IPS DF 6.9 (cell line): ENCODE results near the gene CAT.

Experiments
- DNase-seq: peaks from one replicate; pipeline ENCODE4 v3.0.0-alpha.2; 2013; ENCODE audit warnings: low read depth, low spot score
- H3K27ac ChIP-seq: one replicate; pipeline ENCODE4 v1.5.1; 2013; ENCODE audit warnings: low read length, control low read depth
- H3K27me3 ChIP-seq: 2 replicates; pipeline ENCODE4 v1.6.1; 2013; ENCODE audit warnings: mild to moderate bottlenecking, low read length; ENCODE audit not compliant: control insufficient read depth, insufficient read depth
- H3K36me3 ChIP-seq: 2 replicates; pipeline ENCODE4 v1.6.1; 2013; ENCODE audit warnings: low read length; ENCODE audit not compliant: control insufficient read depth, insufficient read depth
- H3K4me1 ChIP-seq: 2 replicates; pipeline ENCODE4 v1.6.1; 2013; ENCODE audit warnings: low read length; ENCODE audit not compliant: control insufficient read depth, insufficient read depth
- H3K4me3 ChIP-seq: 2 replicates; pipeline ENCODE4 v1.5.1; 2013; ENCODE audit warnings: mild to moderate bottlenecking, low read length
- H3K9me3 ChIP-seq: 2 replicates; pipeline ENCODE4 v1.6.1; 2013; ENCODE audit warnings: low read length, inconsistent platforms; ENCODE audit not compliant: control insufficient read depth, insufficient read depth
- WGBS: extraction: QIAGEN DNeasy Blood & Tissue Kit; methylation state at CpG from one replicate; pipeline ENCODE4 v1.1.7; 2013; ENCODE audit warnings: mixed read lengths, missing lambda C conversion rate; ENCODE audit not compliant: insufficient read length, insufficient coverage; 5-methylcytosine and 5-hydroxymethylcytosine counted together

CAT gene

DNA sequence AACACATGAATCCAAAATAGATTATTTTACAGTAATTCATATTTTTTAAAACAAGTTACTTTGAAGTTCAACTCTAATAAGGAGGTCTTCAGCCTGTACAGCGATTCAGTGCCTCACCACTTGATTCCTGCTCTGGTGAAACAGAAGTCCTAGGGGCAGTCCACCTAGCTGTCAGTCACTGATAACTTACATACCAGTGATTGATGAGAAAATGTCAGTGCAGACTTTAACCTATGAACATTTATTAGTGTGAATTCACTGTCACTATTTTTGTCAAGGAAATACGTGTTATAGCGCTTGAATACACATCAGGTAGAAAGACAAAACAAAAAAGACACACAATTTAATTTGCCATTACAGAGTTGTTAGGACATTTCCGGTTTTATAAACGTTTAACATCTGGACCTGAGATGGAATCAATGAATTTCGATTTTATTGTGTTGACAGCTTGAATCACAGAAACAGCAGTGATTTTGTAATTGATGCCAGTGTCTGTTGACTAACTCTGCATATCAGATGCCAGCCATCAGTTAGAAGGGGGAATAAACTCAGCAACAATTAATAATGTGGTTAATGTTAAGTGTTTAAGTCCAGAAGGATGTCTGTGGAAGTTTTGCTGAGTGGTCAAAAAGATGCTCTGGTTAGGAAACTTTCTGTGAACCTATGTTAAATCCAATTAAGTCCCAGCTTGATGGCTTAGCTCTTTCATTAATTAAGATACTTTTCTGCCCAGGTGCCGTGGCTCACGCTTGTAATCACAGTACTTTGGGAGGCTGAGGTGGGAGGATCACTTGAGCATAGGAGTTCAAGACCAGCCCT, 40.3 kb downstream of the CAT start:
- no peaks in the 10 kb centered on the region for H3K27me3 ChIP-seq
- no peaks in the 10 kb centered on the region for H3K36me3 ChIP-seq
- H3K4me1 ChIP-seq, result no peaks in the 10 kb centered on the region
- H3K27ac ChIP-seq, result no peak overlapping the region
- no CpG with 5 or more reads among the region's 8 CpGs for WGBS
- H3K4me3 ChIP-seq, result no peak overlapping the region
- H3K9me3 ChIP-seq, result no peaks in the 10 kb centered on the region
- no peak for DNase-seq

DNA sequence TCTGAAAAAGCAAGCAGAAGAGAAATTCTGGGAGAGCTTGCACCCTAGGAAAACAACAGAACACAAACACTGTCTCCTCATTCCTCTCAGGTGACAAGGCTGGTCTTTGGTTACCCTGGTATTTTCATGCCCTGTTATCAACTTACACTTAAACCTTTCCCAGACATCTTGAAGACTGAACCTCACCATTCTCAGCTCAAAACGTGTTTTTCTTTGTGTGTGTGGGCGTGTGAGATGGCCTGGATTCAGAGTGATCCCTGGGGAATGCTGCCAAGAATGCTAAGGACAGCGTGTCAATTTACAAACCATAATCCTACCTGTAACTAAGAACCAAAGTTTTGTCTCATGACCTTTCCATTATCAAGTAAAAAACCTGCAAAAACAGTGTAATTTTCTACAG, 41.6 kb downstream of the CAT start:
- no CpG with 5 or more reads among the region's 3 CpGs for WGBS
- DNase-seq, result no peak
- Histone ChIP-seq H3K36me3 (no peaks in the 10 kb centered on the region), H3K27me3 (no peaks in the 10 kb centered on the region), H3K9me3 (no peaks in the 10 kb centered on the region), H3K4me3 (no peak overlapping the region), H3K27ac (no peak overlapping the region), H3K4me1 (no peaks in the 10 kb centered on the region)

DNA sequence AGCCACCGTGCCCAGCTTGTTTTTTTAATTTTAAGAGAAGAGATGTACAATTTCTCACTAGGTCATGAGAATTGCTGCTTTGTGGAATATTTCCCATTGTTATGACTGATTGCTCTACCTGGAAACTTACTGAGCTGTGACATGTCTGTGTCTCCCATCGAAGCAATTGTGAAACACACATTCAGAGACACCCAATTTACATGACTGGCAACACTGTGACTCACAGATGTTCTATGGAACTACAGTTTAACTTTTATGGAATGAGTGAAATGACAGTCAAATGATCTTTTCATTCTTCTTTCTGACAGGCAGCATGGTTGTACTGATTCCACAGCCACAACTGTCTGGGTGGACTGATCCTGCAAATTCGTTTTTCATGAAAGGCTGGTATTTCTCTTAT, 42.6 kb downstream of the CAT start:
- Histone ChIP-seq H3K9me3 (no peaks in the 10 kb centered on the region), H3K4me3 (no peak overlapping the region), H3K27me3 (no peaks in the 10 kb centered on the region), H3K36me3 (no peaks in the 10 kb centered on the region), H3K4me1 (no peaks in the 10 kb centered on the region), H3K27ac (no peak overlapping the region)
- DNase-seq, result no peak
- no CpG with 5 or more reads among the region's 3 CpGs for WGBS

DNA sequence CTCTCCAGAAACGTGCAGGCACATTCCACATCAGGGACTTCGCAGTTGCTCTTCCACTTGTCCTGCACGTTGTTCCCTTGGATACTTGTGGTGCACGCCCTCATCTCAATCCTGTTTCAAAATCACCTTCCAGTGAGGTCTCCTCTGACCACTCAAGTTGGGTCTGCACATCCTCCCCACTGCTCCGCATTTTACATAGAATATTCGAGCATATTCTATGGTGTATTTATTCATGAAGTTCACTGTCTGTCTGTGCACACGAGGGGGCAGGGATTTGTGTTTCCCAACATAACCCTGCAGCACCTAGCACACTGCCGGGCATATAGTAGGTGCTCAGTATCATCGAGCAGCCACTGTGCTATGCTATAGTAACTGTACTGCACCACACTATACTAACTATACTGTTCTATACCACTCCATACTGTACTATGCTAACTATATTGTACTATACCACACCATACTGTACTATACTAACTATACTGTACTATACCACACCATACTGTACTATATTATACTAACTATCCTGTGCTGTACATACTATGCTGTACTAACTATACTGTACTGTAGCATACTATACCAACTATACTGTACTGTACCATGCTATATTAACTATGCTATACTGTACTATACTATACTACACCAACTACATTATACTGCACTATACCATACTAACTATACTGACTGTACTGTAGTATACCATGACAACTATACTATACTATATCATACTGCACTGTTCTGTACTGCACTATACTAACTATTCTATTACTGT, 44.6 kb downstream of the CAT start:
- Histone ChIP-seq H3K4me1 (no peaks in the 10 kb centered on the region), H3K27me3 (no peaks in the 10 kb centered on the region), H3K36me3 (no peaks in the 10 kb centered on the region), H3K27ac (no peak overlapping the region), H3K4me3 (no peak overlapping the region), H3K9me3 (no peaks in the 10 kb centered on the region)
- no CpG with 5 or more reads among the region's 9 CpGs for WGBS
- DNase-seq, result no peak

- Histone ChIP-seq H3K4me3 (no peak overlapping the region), H3K36me3 (no peaks in the 10 kb centered on the region), H3K4me1 (no peaks in the 10 kb centered on the region), H3K9me3 (no peaks in the 10 kb centered on the region), H3K27ac (no peak overlapping the region), H3K27me3 (no peaks in the 10 kb centered on the region)
- no CpG with 5 or more reads among the region's 7 CpGs for WGBS
- no peak for DNase-seq
Observed at GRCh38 chr11:34487430-34487829, 48.7 kb downstream of the CAT start.

- H3K9me3 ChIP-seq, result no peaks in the 10 kb centered on the region
- no peaks in the 10 kb centered on the region for H3K36me3 ChIP-seq
- no peak overlapping the region for H3K4me3 ChIP-seq
- H3K4me1 ChIP-seq, result no peaks in the 10 kb centered on the region
- no peaks in the 10 kb centered on the region for H3K27me3 ChIP-seq
- DNase-seq, result no peak
- no CpG with 5 or more reads among the region's 12 CpGs for WGBS
- no peak overlapping the region for H3K27ac ChIP-seq
Observed at GRCh38 chr11:34488855-34489557, 50.3 kb downstream of the CAT start.

- H3K36me3 ChIP-seq, result no peaks in the 10 kb centered on the region
- H3K4me3 ChIP-seq, result no peak overlapping the region
- H3K27ac ChIP-seq, result no peak overlapping the region
- H3K27me3 ChIP-seq, result no peaks in the 10 kb centered on the region
- no CpG with 5 or more reads among the region's 2 CpGs for WGBS
- no peaks in the 10 kb centered on the region for H3K4me1 ChIP-seq
- DNase-seq, result no peak
- no peaks in the 10 kb centered on the region for H3K9me3 ChIP-seq
Observed at GRCh38 chr11:34490304-34490703, 51.6 kb downstream of the CAT start.

- WGBS, result no CpG with 5 or more reads among the region's 8 CpGs
- Histone ChIP-seq H3K27ac (no peak overlapping the region), H3K27me3 (no peaks in the 10 kb centered on the region), H3K4me1 (no peaks in the 10 kb centered on the region), H3K4me3 (no peak overlapping the region), H3K36me3 (no peaks in the 10 kb centered on the region), H3K9me3 (no peaks in the 10 kb centered on the region)
- DNase-seq, result peak; percentile 54
Observed at GRCh38 chr11:34492806-34493414, 54.2 kb downstream of the CAT start.

GRCh38 chr11:34493468-34493867, 54.7 kb downstream of the CAT start:
- no peaks in the 10 kb centered on the region for H3K4me1 ChIP-seq
- no peaks in the 10 kb centered on the region for H3K36me3 ChIP-seq
- H3K27ac ChIP-seq, result no peak overlapping the region
- no CpG with 5 or more reads among the region's 8 CpGs for WGBS
- no peak for DNase-seq
- H3K27me3 ChIP-seq, result no peaks in the 10 kb centered on the region
- H3K9me3 ChIP-seq, result no peaks in the 10 kb centered on the region
- H3K4me3 ChIP-seq, result no peak overlapping the region

DNA sequence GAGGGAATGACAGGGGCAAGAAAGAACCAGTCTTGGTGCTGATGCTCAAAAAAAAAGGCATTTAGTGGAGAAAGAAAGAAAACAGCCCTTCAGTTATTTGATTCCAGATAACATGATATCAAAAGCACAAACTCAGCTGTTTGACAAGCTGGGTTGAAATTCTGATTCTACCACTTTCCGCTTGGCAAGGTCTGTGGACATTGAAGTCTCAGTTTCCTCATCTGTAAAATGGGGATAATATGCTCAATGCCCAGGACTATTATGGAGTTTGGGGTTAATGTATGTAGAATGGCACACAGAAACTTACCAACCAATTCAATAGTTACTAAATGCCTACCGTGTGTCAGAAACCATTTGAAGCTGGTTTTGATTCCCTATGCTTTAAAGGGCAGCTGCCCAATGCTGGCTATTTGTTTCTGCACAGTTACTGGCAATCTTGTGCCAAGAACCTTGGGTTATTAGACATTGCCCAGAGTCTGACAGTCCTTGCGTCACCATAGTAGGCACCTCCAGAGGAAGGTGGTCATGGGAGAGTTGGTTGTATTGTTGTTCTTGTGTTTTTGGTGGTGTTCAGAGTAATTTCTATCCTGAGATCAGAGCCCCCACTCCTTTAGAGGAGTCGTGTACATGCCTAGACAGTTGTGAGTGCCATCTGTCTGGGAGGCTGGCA, 55.3 kb downstream of the CAT start:
- H3K36me3 ChIP-seq, result no peaks in the 10 kb centered on the region
- no peaks in the 10 kb centered on the region for H3K4me1 ChIP-seq
- WGBS, result no CpG with 5 or more reads among the region's 4 CpGs
- DNase-seq, result no peak
- no peaks in the 10 kb centered on the region for H3K27me3 ChIP-seq
- H3K4me3 ChIP-seq, result no peak overlapping the region
- H3K9me3 ChIP-seq, result no peaks in the 10 kb centered on the region
- no peak overlapping the region for H3K27ac ChIP-seq
